Measurements from ENCODE around the gene ENO1. TPM values are rescaled to one million over a fixed set of nuclear protein-coding genes. Genes with fewer than 3 reads are reported as not detected.

The ENO1 gene
- total RNA-seq, 6 donors from 2014 or later = 259 to 1,187 (median 717) TPM

GRCh38 chr1:8871539-8871935 is 6.9 kb downstream of the ENO1 start:
- Histone ChIP-seq H3K27ac (peak overlapping the region in 3 of 4 donors; percentile 17 to 97 (median 20)), H3K36me3 (peaks cover 46 to 88% (median 69%) of the 10 kb centered on the region in 4 donors), H3K27me3 (no peaks in the 10 kb centered on the region), H3K4me1 (peaks cover 54 to 58% (median 56%) of the 10 kb centered on the region in 4 donors), H3K4me3 (no peak overlapping the region), H3K9me3 (no peaks in the 10 kb centered on the region)
- peak in 1 of 2 donors; percentile 47 for DNase-seq
- ATAC-seq (ENCODE audit: low FRiP score in 2 of 2) = no peak
- 73 to 85% methylated on average over 6 to 7 of the region's 7 CpGs for WGBS, 2 donors
- peak in 3 of 6 experiments; percentile 33 to 49 (median 45) for TF ChIP-seq CTCF (IDR thresholded peaks at IDR 0.05)
- no peak for TF ChIP-seq POLR2A (IDR thresholded peaks at IDR 0.05)

GRCh38 chr1:8870616-8871538 is 7.6 kb downstream of the ENO1 start:
- H3K27ac ChIP-seq = peak overlapping the region in 2 of 4 donors; percentile 17 to 97

GRCh38 chr1:8870103-8870502 is 8.4 kb downstream of the ENO1 start:
- Histone ChIP-seq H3K27me3 (no peaks in the 10 kb centered on the region), H3K9me3 (no peaks in the 10 kb centered on the region), H3K27ac (peak overlapping the region in 1 of 4 donors; percentile 97), H3K36me3 (peaks cover 58 to 100% (median 83%) of the 10 kb centered on the region in 4 donors), H3K4me1 (peaks cover 41 to 49% (median 44%) of the 10 kb centered on the region in 4 donors), H3K4me3 (no peak overlapping the region)
- no peak for DNase-seq
- no peak for ATAC-seq (ENCODE audit: low FRiP score in 2 of 2)
- 76 to 81% methylated on average over 6 of the region's 6 CpGs for WGBS, 2 donors
- TF ChIP-seq EP300 (IDR thresholded peaks at IDR 0.05) = no peak
- no peak for TF ChIP-seq POLR2A (IDR thresholded peaks at IDR 0.05)
- TF ChIP-seq POLR2AphosphoS5 (IDR thresholded peaks at IDR 0.05) = no peak
- TF ChIP-seq CTCF (IDR thresholded peaks at IDR 0.05) = no peak

More at GRCh38 chr1:8870616-8871538, 7.6 kb downstream of the ENO1 start:
- ATAC-seq (ENCODE audit: low FRiP score in 2 of 2) = peak in 1 of 2 donors; percentile 42
- Histone ChIP-seq H3K9me3 (no peaks in the 10 kb centered on the region), H3K36me3 (peaks cover 51 to 95% (median 76%) of the 10 kb centered on the region in 4 donors), H3K27me3 (no peaks in the 10 kb centered on the region), H3K4me3 (no peak overlapping the region), H3K4me1 (peaks cover 48 to 57% (median 52%) of the 10 kb centered on the region in 4 donors)
- peak in 1 of 2 donors; percentile 70 for DNase-seq
- TF ChIP-seq POLR2A (IDR thresholded peaks at IDR 0.05) (peak in 1 of 4 donors; percentile 11), POLR2AphosphoS5 (IDR thresholded peaks at IDR 0.05) (peak in 1 of 2 donors; percentile 30), CTCF (IDR thresholded peaks at IDR 0.05) (no peak), EP300 (IDR thresholded peaks at IDR 0.05) (peak in 1 of 4 donors; percentile 11)
- WGBS, 2 donors = 74 to 81% methylated on average over 15 to 18 of the region's 18 CpGs

- 89 to 90% methylated on average over 5 of the region's 5 CpGs for WGBS, 2 donors
- Histone ChIP-seq H3K4me3 (no peak overlapping the region), H3K27ac (no peak overlapping the region), H3K27me3 (no peaks in the 10 kb centered on the region), H3K36me3 (peaks cover 73 to 100% (median 95%) of the 10 kb centered on the region in 4 donors), H3K9me3 (no peaks in the 10 kb centered on the region), H3K4me1 (peaks cover 20 to 30% (median 24%) of the 10 kb centered on the region in 4 donors)
- ATAC-seq (ENCODE audit: low FRiP score in 2 of 2) = no peak
- no peak for TF ChIP-seq POLR2AphosphoS5 (IDR thresholded peaks at IDR 0.05)
- DNase-seq = no peak
Measured at GRCh38 chr1:8867878-8868567, 10.5 kb downstream of the ENO1 start.

Data from upper lobe of left lung (tissue), 6 donors.